NCI-H748 (cell line): Measurements from ENCODE around the gene C1orf159.
"Not testable (repeated sequence)": the region's sequence is repeated elsewhere in the genome, so short reads cannot be mapped to it uniquely, and the experiment has no call there.

ENCODE experiments used
- DNase-seq: peaks from one replicate; lab custom pipeline; 2025; ENCODE audit not compliant: unreplicated experiment; lab: John Stamatoyannopoulos, UW

Gene C1orf159

GRCh38 chr1:1150100-1150499 is 34.2 kb upstream of the C1orf159 start:
- no peak for DNase-seq

GRCh38 chr1:1149416-1149815 is 33.5 kb upstream of the C1orf159 start:
- no peak for DNase-seq

- DNase-seq = no peak
Observed at GRCh38 chr1:1148569-1148968, 32.7 kb upstream of the C1orf159 start.

DNA sequence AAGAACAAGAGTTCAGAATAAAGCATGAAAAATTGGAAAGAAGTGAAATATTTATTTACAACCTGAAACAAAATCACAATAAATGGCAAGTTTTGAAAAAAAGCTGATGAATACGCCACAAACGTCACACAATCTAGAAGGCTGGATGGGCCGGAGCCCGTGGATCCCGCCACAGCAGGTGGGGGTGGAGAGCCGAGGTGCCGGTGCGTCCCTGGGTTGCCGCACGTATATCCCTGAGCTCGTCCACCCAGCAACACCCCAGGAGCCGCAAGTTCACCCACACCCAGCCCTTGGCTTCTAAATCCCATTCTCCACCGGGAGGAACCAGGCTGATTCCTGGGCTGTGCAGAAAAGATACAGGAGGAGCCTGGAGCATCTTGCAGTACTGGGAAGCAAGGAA is 32.2 kb upstream of the C1orf159 start:
- no peak for DNase-seq

DNA sequence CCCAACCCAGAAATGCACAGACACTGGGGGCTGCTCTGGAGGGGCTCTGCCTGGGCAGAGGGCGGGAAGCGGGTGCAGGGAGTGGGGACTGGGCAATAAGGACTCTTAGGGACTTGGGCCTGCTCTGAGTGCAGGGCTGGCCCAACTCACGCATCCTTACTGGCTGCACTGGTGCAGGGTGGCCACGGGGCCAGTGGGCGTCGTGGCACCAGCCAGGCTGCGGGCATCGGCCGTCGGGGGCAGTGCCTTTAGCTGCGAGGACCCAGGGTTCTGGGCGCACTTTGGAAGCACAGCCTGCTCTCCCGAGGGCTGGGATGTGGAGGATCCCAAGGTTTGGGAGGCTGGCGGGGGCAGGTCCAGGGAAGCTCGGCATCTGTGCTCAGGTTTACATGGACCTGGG is 30.7 kb upstream of the C1orf159 start:
- DNase-seq = no peak

- no peak for DNase-seq
Observed at GRCh38 chr1:1146026-1146425, 30.1 kb upstream of the C1orf159 start.

GRCh38 chr1:1145547-1145914 is 29.6 kb upstream of the C1orf159 start:
- no peak for DNase-seq

GRCh38 chr1:1144843-1145546 is 29.1 kb upstream of the C1orf159 start:
- DNase-seq = no peak

GRCh38 chr1:1144122-1144842 is 28.4 kb upstream of the C1orf159 start:
- peak; percentile 81 for DNase-seq

DNA sequence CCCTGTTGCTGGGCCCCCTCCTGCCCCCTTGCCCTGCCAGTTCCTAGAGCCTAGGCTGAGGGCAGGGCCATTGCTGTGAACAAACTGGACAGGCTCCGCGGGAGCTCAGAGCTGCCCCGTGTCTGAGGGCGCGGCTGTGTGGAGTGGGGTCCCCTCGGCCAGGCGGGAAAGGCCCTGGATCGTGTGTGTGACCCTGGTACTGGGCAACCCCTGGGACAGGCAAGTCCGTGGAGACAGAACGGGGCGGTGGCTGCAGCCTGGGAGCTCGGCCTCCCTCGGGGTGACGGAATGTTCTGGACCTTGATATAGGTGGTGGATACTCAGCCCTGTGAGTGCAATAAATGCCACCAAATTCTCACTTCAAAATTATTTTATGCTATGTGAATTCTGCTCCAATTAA is 27.7 kb upstream of the C1orf159 start:
- DNase-seq = no peak

DNA sequence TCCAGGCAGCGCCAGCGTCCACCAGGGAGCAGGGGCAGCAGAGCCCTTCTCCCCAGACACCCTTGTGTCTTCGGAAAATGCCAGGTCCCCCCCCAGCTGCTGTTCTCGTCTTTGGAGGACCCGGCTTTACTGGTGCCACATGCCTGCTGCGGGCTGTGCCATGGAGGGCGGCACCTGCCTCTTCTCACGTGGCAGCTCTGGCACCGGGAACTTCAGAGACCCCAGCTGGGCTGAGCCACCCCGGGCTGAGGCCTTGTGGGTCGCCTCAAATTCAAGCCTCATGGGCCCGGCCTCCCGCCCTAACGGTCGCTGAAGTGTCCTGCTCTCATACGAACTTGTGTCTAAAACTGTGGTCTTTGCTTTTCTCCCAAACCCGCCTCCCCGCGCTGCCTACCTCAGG is 27.0 kb upstream of the C1orf159 start:
- no peak for DNase-seq

- DNase-seq = not testable (repeated sequence)
Observed at GRCh38 chr1:1142352-1142751, 26.5 kb upstream of the C1orf159 start.

GRCh38 chr1:1141911-1142250 is 26.0 kb upstream of the C1orf159 start:
- no peak for DNase-seq

- no peak for DNase-seq
Observed at GRCh38 chr1:1141244-1141910, 25.5 kb upstream of the C1orf159 start.

- no peak for DNase-seq
Observed at GRCh38 chr1:1140673-1141072, 24.8 kb upstream of the C1orf159 start.

DNA sequence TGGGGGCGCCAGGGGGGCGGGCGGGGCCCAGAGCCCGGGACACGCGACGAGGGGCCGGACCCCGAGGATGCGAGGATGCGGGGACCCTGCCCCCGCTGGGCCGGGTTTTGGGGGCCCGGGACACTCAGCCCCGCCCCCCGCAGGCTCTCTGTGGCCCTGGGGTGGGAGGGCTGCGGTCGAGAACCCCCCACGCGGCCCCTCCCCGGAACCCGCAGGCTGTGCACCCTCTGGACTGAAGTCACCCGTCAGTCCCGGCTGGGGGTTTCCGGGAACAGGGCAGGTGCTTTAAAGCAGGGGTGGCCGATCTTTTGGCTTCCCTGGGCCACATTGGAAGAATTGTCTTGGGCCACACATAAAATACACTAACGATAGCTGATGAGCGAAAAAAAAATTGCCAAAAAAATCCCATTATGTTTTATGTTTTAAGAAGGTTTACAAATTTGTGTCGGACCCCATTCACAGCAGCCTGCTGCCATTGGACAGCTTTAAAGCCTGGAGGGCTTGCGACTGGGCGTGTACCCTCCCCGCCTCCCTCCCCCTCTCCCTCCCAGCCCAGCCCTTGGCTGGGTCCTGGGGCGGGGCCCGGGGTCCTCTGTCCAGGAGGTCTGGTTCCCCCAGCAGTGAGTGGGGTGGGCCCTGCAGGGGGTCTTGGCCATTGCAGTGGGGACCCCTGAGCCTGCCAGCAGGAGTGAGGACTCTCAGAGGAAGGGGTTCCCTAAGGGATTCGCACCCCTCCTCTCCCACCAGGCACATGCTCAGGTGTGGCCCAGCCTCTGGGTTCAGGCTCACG is 21.6 kb upstream of the C1orf159 start:
- peak; percentile 74 for DNase-seq

GRCh38 chr1:1136547-1137230 is 20.8 kb upstream of the C1orf159 start:
- peak; percentile 97 for DNase-seq

DNA sequence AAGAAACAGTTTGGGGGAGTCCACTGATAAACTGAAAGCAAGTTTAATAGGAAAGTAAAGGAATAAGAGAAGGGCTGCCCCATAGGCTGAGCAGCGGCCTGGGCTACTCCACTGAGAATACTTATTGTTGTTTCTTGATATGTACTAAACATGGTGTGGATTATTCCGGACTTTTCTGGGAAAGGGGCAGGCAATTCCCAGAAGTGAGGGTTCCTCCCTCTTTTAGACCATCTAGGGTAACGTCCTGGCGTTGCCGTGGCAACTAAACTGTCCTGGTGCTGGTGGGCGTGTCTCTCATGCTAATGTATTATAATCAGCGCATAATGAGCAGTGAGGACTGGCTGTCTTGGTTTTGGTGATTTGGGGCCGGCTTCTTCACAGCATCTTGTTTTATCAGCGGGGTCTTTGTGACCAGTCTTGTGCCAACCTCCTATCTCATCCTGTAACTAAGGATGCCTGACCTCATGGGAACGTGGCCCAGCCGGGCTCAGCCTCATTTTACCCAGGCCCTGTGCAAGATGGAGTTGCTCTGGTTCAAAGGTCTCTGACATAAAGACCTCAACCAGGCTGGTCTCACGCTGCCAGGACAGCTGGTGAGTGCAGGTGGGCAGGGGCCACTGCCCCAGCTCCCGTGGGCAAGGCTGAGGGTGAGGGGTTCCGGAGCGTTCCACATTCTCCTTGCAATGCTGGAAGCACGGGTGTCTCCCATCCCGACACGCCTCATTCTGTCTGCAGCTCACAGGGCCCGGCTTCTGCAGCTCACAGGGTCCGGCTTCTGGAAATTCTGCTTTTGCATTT is 19.6 kb upstream of the C1orf159 start:
- peak; percentile 42 for DNase-seq

GRCh38 chr1:1134300-1134970 is 18.5 kb upstream of the C1orf159 start:
- DNase-seq = no peak
